ENCODE data around the gene MET.
A peak's percentile ranks its signal among the peaks of the same experiment; 100 is the strongest.
"Not testable (repeated sequence)": the region's sequence is repeated elsewhere in the genome, so short reads cannot be mapped to it uniquely, and the experiment has no call there.

Gene MET

GRCh38 chr7:116759642-116760041 lies 87.6 kb downstream of the MET start:
- not testable (repeated sequence) for DNase-seq

GRCh38 chr7:116762971-116763370 lies 91.0 kb downstream of the MET start:
- DNase-seq, result no peak

DNA sequence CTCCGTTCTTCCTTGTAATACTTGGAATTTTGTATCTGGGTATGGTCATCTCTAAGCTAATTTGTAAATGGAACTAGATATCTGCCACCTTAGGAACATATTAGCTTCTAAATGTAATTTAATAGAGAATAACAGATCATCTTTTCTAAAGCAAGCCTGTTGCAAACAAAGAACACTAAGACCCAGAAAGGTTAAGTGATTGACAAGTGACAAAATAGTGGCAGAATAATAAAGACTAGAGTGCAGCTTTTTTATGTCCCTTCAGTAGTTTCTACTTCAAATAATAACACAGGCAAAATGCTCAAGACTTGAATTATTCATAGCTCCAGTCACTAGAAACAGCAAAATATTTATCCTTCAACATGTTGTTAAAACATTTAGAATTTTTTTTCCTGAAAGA lies 91.7 kb downstream of the MET start:
- no peak for DNase-seq

DNA sequence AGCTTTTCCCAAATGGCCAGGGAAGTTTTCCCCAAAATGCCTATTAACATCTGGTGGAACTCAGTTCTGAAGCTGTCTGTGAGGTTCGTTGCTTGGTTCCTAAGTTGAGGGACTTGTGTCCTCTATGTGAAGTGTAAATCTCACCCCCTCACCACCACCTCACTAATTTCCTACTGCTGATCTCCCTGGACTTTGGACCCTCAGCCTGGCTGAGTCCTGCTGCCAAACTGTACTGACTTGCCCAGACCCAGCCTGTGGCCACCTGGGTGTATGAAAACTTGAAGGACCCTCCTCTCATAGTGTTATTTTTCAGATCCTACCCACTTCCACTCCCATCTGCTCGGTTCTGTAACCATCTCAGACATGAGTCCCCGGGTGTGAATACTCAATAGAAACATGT lies 94.9 kb downstream of the MET start:
- DNase-seq, result no peak

DNA sequence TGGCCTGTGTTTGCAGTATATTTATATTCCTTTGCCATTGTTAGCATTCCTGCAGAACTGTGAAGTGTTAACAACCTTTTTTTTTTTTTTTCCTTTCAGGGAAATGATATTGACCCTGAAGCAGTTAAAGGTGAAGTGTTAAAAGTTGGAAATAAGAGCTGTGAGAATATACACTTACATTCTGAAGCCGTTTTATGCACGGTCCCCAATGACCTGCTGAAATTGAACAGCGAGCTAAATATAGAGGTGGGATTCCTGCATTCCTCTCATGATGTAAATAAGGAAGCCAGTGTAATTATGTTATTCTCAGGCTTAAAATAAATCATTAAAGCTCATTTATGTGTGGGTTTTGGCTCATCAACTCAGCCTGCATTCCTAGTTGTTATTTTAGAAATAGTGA lies 97.5 kb downstream of the MET start:
- no peak for DNase-seq

DNA sequence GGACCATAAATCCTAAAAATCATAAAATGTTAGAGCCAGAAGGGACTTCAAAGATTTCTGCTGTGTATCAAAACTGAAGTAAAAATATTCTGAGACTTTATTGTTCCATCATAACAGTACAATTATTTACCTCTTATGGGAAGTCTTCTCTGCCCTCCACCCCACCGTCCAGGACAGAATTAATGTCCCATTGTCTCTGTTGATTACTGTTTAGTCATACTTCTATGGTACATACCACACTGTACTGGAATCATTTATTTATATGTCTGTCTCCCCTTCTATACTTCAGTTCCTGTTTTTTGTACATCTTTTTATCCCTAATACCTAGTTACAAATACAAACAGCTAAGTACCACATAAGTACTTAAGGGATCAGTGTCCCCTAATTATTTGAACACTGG lies 98.9 kb downstream of the MET start:
- DNase-seq, result no peak

GRCh38 chr7:116771640-116772039 lies 99.6 kb downstream of the MET start:
- DNase-seq, result no peak

- DNase-seq, result no peak
Observed at GRCh38 chr7:116772423-116772863, 100.4 kb downstream of the MET start.

- no peak for DNase-seq
Observed at GRCh38 chr7:116772926-116773749, 101.1 kb downstream of the MET start.

DNA sequence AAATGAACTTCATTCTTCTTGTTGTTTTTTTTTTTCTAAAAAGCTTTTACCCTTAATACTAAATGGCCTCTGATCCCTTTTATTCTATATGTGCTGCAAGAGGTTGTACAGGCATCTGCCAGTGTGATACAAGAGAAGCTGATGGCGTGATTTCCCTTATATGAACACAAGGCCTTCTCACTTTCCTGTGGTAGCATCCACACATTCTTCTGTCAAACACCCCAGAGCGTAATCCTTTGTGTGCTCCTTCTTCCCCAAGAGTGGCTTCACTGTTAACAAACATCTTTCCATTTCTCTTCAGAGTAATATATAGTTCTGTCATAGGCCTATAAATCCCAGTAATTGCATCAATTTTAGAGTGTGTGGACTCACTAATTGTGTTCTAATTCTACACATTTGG lies 104.0 kb downstream of the MET start:
- DNase-seq, result no peak

DNA sequence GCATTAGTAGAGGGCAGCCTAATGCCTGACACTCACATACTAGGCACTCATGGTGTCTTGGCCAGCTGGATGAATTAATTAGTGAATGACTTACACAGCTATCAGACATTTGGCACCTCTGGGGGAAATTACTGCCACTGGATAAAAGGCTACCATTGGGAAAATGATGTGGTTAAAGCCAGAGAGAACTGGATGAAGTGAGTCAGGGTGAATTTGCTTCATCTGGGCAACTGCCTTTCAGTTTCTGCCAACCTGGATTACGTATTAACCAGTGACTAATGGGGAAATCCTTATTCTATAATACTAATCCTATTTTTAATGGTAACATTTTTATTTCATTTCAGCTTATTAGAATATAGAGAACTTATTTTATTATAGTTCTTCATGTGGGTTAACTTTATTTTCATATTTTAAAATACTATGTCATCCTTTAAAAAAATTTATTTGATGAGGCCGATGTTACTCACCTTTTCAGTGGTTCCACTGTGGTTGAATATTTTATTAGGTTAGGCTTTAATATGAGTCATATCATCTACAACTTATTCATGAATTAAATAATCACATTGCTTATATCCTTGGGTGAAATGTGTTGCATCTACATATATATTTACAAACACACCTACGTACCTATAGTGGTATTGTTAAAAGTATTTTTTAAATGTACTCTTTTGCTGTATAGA lies 104.8 kb downstream of the MET start:
- DNase-seq, result peak; percentile 3

- no peak for DNase-seq
Observed at GRCh38 chr7:116777651-116778281, 105.8 kb downstream of the MET start.

DNA sequence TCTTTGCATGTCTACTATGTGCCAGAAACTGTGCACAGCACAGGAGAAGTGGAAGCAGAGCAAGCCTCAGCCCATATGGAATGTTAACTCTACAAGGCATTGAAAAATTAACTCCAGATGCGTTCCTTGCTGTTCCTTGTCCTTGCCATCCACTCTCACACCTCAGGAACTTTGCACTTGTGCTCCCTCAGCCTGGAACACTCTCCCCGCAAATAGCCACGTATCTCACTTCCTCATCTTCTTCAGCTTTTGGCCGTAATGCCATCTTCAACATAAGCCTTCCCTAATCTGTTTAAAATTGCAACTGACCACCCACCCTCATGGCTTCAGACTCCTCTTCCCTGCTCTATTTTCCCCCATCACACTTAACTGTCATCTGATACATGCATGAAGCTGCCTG lies 107.2 kb downstream of the MET start:
- no peak for DNase-seq

- no peak for DNase-seq
Observed at GRCh38 chr7:116779931-116780330, 107.9 kb downstream of the MET start.

- no peak for DNase-seq
Observed at GRCh38 chr7:116780521-116780920, 108.5 kb downstream of the MET start.

GRCh38 chr7:116780966-116781365 lies 109.0 kb downstream of the MET start:
- no peak for DNase-seq

- no peak for DNase-seq
Observed at GRCh38 chr7:116781584-116781983, 109.6 kb downstream of the MET start.

DNA sequence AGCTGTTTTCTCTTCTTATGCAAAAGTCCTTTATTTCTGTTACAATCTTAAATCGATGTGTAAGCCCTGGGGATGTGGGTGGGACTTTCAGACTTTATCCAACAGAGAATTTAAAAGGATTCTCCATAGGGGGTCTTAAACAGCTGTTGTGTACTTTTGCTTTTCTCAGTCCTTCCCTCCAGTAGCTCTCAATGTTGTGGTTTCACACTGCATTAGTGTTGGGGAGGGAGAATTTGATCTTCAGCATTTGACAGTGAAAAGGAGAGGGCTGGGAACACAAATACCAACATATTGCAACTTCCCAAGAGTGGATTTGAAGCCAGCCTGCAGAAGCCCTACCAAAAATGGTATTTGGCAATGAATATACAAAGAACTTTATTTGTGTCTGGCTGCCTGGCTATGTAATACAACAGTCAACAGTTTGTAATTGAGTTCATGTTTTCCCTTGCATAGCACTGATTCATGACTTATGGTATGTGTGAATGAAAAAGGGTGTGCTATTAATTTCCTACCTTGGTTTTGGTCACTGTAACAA lies 110.2 kb downstream of the MET start:
- no peak for DNase-seq

DNA sequence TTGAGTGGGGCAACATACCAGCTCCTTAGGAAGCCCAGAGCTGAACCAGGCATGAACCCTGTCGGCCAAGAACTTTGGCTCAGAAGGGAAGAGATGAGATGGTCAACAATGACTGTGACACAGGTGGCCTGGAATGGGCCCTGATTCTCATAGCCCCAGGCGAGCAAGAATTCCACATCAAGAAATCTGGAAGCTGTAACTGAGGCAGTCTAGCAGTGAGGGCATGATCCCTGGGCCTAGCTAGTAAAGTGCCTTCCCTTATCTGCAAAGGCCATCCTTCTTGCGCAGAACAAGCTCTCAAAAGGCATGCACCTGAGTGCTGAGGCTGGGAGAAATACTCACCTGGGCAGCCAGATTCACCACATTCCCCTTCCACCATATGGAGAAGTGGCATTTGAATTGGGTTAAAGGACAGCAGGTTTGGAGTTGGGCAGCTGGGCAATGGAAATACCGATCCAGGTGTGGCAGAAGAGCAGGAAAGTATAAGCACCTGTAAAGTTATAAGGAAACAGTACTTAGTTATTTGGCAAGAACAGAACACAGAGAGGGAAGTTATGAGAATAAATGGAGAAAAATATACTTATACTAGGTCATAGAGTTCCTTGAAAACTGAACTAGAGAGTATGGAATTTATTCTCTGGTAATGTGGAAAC lies 111.8 kb downstream of the MET start:
- no peak for DNase-seq

- no peak for DNase-seq
Observed at GRCh38 chr7:116784647-116785046, 112.7 kb downstream of the MET start.

- DNase-seq, result no peak
Observed at GRCh38 chr7:116785843-116786242, 113.8 kb downstream of the MET start.

DNA sequence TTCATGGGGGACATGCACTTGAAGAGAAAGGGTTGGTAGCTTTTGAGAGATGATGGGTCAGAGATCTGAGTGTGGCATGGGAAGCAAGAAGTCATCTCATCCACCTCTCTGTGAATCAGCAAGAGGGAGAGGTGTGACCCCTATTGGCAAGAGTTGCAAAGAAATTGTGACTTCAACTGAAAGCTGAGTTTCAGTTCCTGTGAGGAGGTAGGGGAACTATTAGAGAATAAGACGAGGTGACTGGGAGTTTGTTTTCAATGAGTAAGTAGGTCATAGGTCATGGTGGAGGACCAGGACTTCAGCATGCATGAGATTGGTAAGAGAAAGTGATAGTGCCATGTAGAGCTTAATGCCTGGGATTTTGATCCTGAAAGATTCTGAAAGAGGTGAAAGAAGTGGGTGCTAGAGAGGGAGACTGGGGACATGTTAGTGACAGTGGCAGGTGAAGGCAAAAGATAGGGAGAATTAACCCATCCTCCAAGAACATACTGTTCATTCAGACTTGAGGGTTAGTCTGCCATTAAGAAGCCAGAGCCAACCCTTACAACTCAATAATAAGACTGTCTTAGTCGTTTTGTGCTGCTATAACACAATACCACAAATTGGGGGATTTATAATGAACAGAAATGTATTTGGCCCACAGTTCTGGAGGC lies 114.9 kb downstream of the MET start:
- peak; percentile 28 for DNase-seq

GRCh38 chr7:116787881-116788280 lies 115.9 kb downstream of the MET start:
- DNase-seq, result no peak

All from stimulated activated CD4-positive, alpha-beta T cell treated with anti-CD3 and anti-CD28 coated beads, Interleukin-15, amount 100 ng/mL, for 24 hours (primary cell).